HEK293 (cell line): ENCODE measurements around the gene HINT1.

Experiments used
- CTCF ChIA-PET: fragments of 350-600 bp; formaldehyde crosslinking; extraction: SDS; loops from one replicate; lab custom pipeline; 2021; ENCODE audit warnings: antibody characterized with exemption; lab: Yijun Ruan, JAX
- POLR2A ChIA-PET: fragments of 300-600 bp; formaldehyde crosslinking; extraction: SDS; loops from one replicate; lab custom pipeline; 2020; ENCODE audit warnings: antibody characterized with exemption, inconsistent platforms; lab: Yijun Ruan, JAX
- H3K27ac ChIP-seq: fragments of 200-500 bp; sonication (Bioruptor generic); 2 replicates; pipeline ENCODE4 v1.5.1; 2014; ENCODE audit warnings: low read depth, low read length, control low read depth, inconsistent platforms; ENCODE audit errors: extremely low read depth
- H3K36me3 ChIP-seq, 2 experiments: fragments of 200-500 bp in 1 of 2; sonication (Bioruptor generic) in 1 of 2; 1 replicate in 1 of 2; 2 replicates in 1 of 2; pipeline ENCODE4 v1.5.1; 2014 to 2017; ENCODE audit warnings: inconsistent platforms in 2 of 2, low read length in 2 of 2; ENCODE audit not compliant: control insufficient read depth in 2 of 2, insufficient read depth in 1 of 2
- H3K4me1 ChIP-seq: fragments of 200-500 bp; sonication (Bioruptor generic); 2 replicates; pipeline ENCODE4 v1.5.1; 2014; ENCODE audit warnings: mild to moderate bottlenecking, low read length, inconsistent platforms; ENCODE audit not compliant: control insufficient read depth, insufficient read depth
- H3K4me3 ChIP-seq: 2 replicates; pipeline ENCODE4 v1.5.1; 2011; ENCODE audit warnings: low read depth, mild to moderate bottlenecking, control low read depth, low read length, moderate library complexity
- H3K9me3 ChIP-seq: fragments of 200-500 bp; sonication (Bioruptor generic); 2 replicates; pipeline ENCODE4 v1.5.1; 2014; ENCODE audit warnings: low read depth, low read length, inconsistent platforms; ENCODE audit not compliant: control insufficient read depth, insufficient read depth
- HOXA7 ChIP-seq: sonication (generic); formaldehyde crosslinking; IDR thresholded peaks from 2 replicates; pipeline ENCODE4 v1.8.1; 2022; ENCODE audit warnings: missing genetic modification reagents, borderline replicate concordance
- PRDM1 ChIP-seq: fragments of 450-650 bp; formaldehyde crosslinking; IDR thresholded peaks from 2 replicates; pipeline ENCODE4; 2016; ENCODE audit warnings: missing biosample characterization, missing genetic modification characterization
- SP7 ChIP-seq: fragments of 450-650 bp; formaldehyde crosslinking; IDR thresholded peaks from 2 replicates; pipeline ENCODE4 v1.5.1; 2016; ENCODE audit warnings: missing biosample characterization, missing genetic modification characterization
- ZFHX2 ChIP-seq: fragments of 450-650 bp; formaldehyde crosslinking; conservative IDR thresholded peaks from 2 replicates; pipeline ENCODE4 v1.5.1; 2016; ENCODE audit warnings: missing biosample characterization, missing genetic modification characterization
- ZNF112 ChIP-seq: fragments of 450-650 bp; formaldehyde crosslinking; IDR thresholded peaks from 2 replicates; pipeline ENCODE4 v1.5.0; 2017; ENCODE audit warnings: missing biosample characterization, missing genetic modification characterization
- ZNF133 ChIP-seq: fragments of 450-650 bp; formaldehyde crosslinking; IDR thresholded peaks from 2 replicates; pipeline ENCODE4 v1.5.1; 2016; ENCODE audit warnings: missing biosample characterization, missing genetic modification characterization
- ZNF510 ChIP-seq: fragments of 450-650 bp; formaldehyde crosslinking; IDR thresholded peaks from 2 replicates; pipeline ENCODE4 v1.5.1; 2018; ENCODE audit warnings: mild to moderate bottlenecking, missing genetic modification characterization, missing biosample characterization; ENCODE audit not compliant: insufficient replicate concordance
- ZNF610 ChIP-seq: fragments of 450-650 bp; formaldehyde crosslinking; IDR thresholded peaks from 2 replicates; pipeline ENCODE4 v1.5.1; 2016; ENCODE audit warnings: missing biosample characterization, missing genetic modification characterization, borderline replicate concordance
- ZNF654 ChIP-seq: fragments of 450-650 bp; formaldehyde crosslinking; IDR thresholded peaks from 2 replicates; pipeline ENCODE4 v1.5.1; 2016; ENCODE audit warnings: low read depth, missing biosample characterization, missing genetic modification characterization
- ZNF660 ChIP-seq: fragments of 450-650 bp; IDR thresholded peaks from 2 replicates; pipeline ENCODE4 v1.5.1; 2018; ENCODE audit warnings: missing biosample characterization, mild to moderate bottlenecking, missing genetic modification characterization
- ZNF785 ChIP-seq: fragments of 450-650 bp; formaldehyde crosslinking; IDR thresholded peaks from 2 replicates; pipeline ENCODE4 v1.5.1; 2016; ENCODE audit warnings: missing biosample characterization, missing genetic modification characterization
- ZSCAN16 ChIP-seq: fragments of 450-650 bp; formaldehyde crosslinking; IDR thresholded peaks from 2 replicates; pipeline ENCODE4 v1.5.1; 2016; ENCODE audit warnings: missing biosample characterization, missing genetic modification characterization
- ZXDB ChIP-seq: fragments of 450-650 bp; formaldehyde crosslinking; IDR thresholded peaks from 2 replicates; pipeline ENCODE4 v1.5.1; 2016; ENCODE audit warnings: missing biosample characterization, missing genetic modification characterization
- TF ChIP-seq, protein P1 (sequence below): fragments of 450-650 bp; formaldehyde crosslinking; IDR thresholded peaks from 2 replicates; pipeline ENCODE4 v1.5.1; 2017; ENCODE audit warnings: missing biosample characterization, missing genetic modification characterization
- TF ChIP-seq, protein P2 (sequence below): fragments of 450-650 bp; formaldehyde crosslinking; IDR thresholded peaks from 2 replicates; pipeline ENCODE4 v1.5.1; 2016; ENCODE audit warnings: missing biosample characterization, missing genetic modification characterization
- TF ChIP-seq, protein P3 (sequence below): fragments of 450-650 bp; formaldehyde crosslinking; IDR thresholded peaks from 2 replicates; pipeline ENCODE4 v1.5.1; 2016; ENCODE audit warnings: missing biosample characterization, missing genetic modification characterization

HINT1 gene

DNA sequence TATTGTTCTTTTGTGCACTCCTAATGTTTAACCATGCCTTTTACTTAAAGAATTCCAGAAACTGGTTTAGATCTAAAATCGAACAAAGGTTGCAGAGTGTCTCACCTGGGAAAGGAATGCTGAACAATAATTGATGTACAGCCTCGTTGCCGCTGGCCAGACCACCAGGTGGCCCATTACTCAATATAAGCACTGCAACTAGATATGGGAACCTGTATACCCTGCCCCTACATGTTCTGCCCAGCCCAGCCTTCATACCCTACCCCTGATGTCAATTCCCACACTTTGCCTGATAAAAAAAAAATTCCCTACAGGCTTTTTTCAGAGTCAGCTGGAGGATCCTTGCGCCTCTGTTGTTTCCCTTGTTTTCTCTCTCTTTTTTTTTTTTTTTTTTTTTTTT, 13.8 kb downstream of the HINT1 start (continued):
- no peak for TF ChIP-seq ZNF112

DNA sequence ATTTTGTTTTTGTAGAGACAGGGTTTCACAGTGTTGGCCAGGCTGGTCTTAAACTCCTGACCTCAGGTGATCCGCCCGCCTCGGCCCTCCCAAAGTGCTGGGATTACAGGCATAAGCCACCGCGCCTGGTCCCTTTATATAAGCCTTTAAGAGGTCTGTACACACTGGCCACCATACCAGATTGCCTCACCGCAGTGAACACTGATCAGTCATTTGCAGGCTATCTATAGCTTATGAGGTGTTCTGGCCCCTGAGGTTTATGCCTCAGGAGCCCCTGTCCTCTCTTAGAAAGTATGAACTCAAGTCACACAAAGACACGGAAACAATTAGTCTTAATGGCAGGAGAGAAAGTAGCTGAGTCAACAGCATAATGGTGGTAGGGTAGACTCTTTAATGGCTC, 14.6 kb downstream of the HINT1 start:
- Histone ChIP-seq H3K4me3 (no peak overlapping the region), H3K36me3 (no peaks in the 10 kb centered on the region; a peak in 1 of 3 replicates), H3K4me1 (no peaks in the 10 kb centered on the region), H3K27ac (no peak overlapping the region), H3K9me3 (no peaks in the 10 kb centered on the region)
- no peak for TF ChIP-seq ZNF654 (tag by site-specific recombination)
- TF ChIP-seq, protein P1, sequence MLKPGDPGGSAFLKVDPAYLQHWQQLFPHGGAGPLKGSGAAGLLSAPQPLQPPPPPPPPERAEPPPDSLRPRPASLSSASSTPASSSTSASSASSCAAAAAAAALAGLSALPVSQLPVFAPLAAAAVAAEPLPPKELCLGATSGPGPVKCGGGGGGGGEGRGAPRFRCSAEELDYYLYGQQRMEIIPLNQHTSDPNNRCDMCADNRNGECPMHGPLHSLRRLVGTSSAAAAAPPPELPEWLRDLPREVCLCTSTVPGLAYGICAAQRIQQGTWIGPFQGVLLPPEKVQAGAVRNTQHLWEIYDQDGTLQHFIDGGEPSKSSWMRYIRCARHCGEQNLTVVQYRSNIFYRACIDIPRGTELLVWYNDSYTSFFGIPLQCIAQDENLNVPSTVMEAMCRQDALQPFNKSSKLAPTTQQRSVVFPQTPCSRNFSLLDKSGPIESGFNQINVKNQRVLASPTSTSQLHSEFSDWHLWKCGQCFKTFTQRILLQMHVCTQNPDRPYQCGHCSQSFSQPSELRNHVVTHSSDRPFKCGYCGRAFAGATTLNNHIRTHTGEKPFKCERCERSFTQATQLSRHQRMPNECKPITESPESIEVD (tag by site-specific recombination) = no peak
- TF ChIP-seq, protein P2, sequence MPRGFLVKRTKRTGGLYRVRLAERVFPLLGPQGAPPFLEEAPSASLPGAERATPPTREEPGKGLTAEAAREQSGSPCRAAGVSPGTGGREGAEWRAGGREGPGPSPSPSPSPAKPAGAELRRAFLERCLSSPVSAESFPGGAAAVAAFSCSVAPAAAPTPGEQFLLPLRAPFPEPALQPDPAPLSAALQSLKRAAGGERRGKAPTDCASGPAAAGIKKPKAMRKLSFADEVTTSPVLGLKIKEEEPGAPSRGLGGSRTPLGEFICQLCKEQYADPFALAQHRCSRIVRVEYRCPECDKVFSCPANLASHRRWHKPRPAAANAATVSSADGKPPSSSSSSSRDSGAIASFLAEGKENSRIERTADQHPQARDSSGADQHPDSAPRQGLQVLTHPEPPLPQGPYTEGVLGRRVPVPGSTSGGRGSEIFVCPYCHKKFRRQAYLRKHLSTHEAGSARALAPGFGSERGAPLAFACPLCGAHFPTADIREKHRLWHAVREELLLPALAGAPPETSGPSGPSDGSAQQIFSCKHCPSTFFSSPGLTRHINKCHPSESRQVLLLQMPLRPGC (tag by site-specific recombination) = no peak
- TF ChIP-seq ZNF660 (tag by site-specific recombination) = no peak
- TF ChIP-seq ZNF510 (tag by site-specific recombination) = no peak
- TF ChIP-seq ZFHX2 (tag by site-specific recombination) = no peak
- no peak for TF ChIP-seq ZNF133 (tag by site-specific recombination)
- no peak for TF ChIP-seq ZNF112
- no peak for TF ChIP-seq ZSCAN16 (tag by site-specific recombination)
- no peak for TF ChIP-seq ZNF785
- CTCF ChIA-PET = no interaction called here
- POLR2A ChIA-PET = no interaction called here

DNA sequence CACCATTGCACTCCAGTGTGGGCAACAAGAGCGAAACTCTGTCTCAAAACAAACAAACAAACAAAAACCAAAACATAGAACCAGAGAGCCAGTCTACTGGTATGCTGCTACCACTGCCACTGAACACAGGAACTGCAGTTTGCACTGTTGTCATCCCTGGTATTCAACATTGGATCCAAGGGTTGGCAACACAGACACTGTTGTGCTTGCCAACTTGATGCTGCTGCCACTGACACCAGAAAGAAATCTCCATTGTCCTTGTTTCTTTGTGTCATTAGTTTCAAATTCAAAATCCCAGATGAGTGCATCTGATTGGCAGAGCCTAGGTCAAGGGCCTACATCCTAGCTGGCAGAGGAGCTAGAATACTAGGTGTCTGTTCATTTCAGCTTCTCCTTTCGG, 16.2 kb downstream of the HINT1 start:
- TF ChIP-seq ZNF610 (tag by site-specific recombination) = no peak
- no peak for TF ChIP-seq PRDM1
- TF ChIP-seq SP7 (tag by site-specific recombination) = no peak

DNA sequence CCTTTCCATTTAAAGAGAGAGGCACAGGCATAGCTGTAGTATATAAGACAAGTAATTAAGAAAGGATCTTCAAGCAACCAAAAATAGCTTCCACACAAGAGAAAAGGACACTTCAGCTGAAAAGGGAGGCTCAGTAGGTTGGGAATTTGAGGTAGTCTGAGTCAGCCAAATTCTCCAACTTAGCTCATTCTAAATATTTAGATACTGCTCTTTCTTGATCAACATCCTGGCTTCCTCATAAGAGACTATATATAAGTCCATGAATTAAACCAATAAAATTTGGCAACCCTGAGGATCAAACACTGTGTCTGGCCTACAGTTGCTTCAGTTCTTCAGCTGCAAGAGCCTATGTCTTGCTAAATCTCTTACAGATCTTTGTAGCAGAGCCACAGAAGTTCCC, 17.8 kb downstream of the HINT1 start:
- Histone ChIP-seq H3K4me1 (no peaks in the 10 kb centered on the region), H3K27ac (no peak overlapping the region), H3K36me3 (no peaks in the 10 kb centered on the region), H3K4me3 (no peak overlapping the region), H3K9me3 (no peaks in the 10 kb centered on the region)
- TF ChIP-seq HOXA7 = no peak
- TF ChIP-seq, protein P3, sequence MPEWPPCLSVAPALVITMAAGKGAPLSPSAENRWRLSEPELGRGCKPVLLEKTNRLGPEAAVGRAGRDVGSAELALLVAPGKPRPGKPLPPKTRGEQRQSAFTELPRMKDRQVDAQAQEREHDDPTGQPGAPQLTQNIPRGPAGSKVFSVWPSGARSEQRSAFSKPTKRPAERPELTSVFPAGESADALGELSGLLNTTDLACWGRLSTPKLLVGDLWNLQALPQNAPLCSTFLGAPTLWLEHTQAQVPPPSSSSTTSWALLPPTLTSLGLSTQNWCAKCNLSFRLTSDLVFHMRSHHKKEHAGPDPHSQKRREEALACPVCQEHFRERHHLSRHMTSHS (tag by site-specific recombination) = no peak
- TF ChIP-seq ZXDB (tag by site-specific recombination) = no peak
- CTCF ChIA-PET = interaction anchor here (0.6 kb wide), 1 partner anchor 105 kb away, joined by 3 read pairs; no protein-coding TSS in a partner anchor
- POLR2A ChIA-PET = no interaction called here

More for the DNA sequence above, 16.2 kb downstream of the HINT1 start:
- ChIA-PET POLR2A (interaction anchor here (0.7 kb wide), 1 partner anchor 36 kb away, joined by 8 read pairs; no protein-coding TSS in a partner anchor), CTCF (interaction anchor here (0.7 kb wide), 1 partner anchor 663 kb away, joined by 4 read pairs; no protein-coding TSS in a partner anchor)
- Histone ChIP-seq H3K4me3 (no peak overlapping the region), H3K9me3 (no peaks in the 10 kb centered on the region), H3K27ac (no peak overlapping the region), H3K36me3 (no peaks in the 10 kb centered on the region; a peak in 1 of 3 replicates), H3K4me1 (no peaks in the 10 kb centered on the region)
